Keratinocyte (primary cell): ENCODE data around the gene MMP24OS. TPM values are rescaled to one million over a fixed set of nuclear protein-coding genes. Genes with fewer than 3 reads are reported as not detected.

Experiments
- DNase-seq: peaks from one replicate; pipeline ENCODE4 v3.0.0-alpha.2; 2011; ENCODE audit warnings: low read depth, missing footprints, low spot score
- FAIRE-seq: peaks from 2 replicates; lab custom pipeline; 2011; peaks lifted over from hg19 to GRCh38; lab: Jason Lieb, UNC
- H2AFZ ChIP-seq: 2 replicates; pipeline ENCODE4 v1.6.0; 2012; ENCODE audit warnings: low read length, control low read depth, inconsistent platforms; ENCODE audit not compliant: control insufficient read depth
- H3K27ac ChIP-seq: 2 replicates; pipeline ENCODE4 v1.5.1; 2011; ENCODE audit warnings: low read length; ENCODE audit not compliant: control insufficient read depth, insufficient read depth
- H3K27me3 ChIP-seq: 3 replicates; pipeline ENCODE4 v1.6.0; 2011; ENCODE audit warnings: low read length; ENCODE audit not compliant: control insufficient read depth, insufficient read depth; ENCODE audit errors: extremely low read depth
- H3K36me3 ChIP-seq, 2 experiments: 2 replicates in 1 of 2; 3 replicates in 1 of 2; pipeline ENCODE4 v1.5.1; 2011; ENCODE audit warnings: low read length in 2 of 2, mild to moderate bottlenecking in 1 of 2; ENCODE audit not compliant: control insufficient read depth in 2 of 2, insufficient read depth in 2 of 2; ENCODE audit errors: extremely low read depth in 1 of 2
- H3K4me1 ChIP-seq: 3 replicates; pipeline ENCODE4 v1.5.1; 2011; ENCODE audit warnings: low read length; ENCODE audit not compliant: control insufficient read depth, insufficient read depth; ENCODE audit errors: extremely low read depth
- H3K4me2 ChIP-seq: 3 replicates; pipeline ENCODE4 v1.6.0; 2011; ENCODE audit warnings: low read depth, low read length; ENCODE audit not compliant: control insufficient read depth, insufficient read depth; ENCODE audit errors: extremely low read depth
- H3K4me3 ChIP-seq, 3 experiments: fragments of 200-600 bp in 1 of 3; sonication (generic) in 1 of 3; 2 replicates in 2 of 3; 3 replicates in 1 of 3; pipeline ENCODE4 v1.5.1; 2011 to 2016; ENCODE audit warnings: low read length in 3 of 3, mild to moderate bottlenecking in 3 of 3, control low read depth in 2 of 3, inconsistent platforms in 1 of 3, low read depth in 1 of 3, mixed read lengths in 1 of 3, mixed run types in 1 of 3, moderate library complexity in 1 of 3; ENCODE audit not compliant: control insufficient read depth in 2 of 3, insufficient read depth in 2 of 3; ENCODE audit errors: extremely low read depth in 1 of 3
- H3K79me2 ChIP-seq: 2 replicates; pipeline ENCODE4 v1.6.0; 2012; ENCODE audit warnings: low read length; ENCODE audit not compliant: control insufficient read depth, insufficient read depth
- H3K9ac ChIP-seq: 3 replicates; pipeline ENCODE4 v1.6.0; 2011; ENCODE audit warnings: low read length; ENCODE audit not compliant: control insufficient read depth, insufficient read depth; ENCODE audit errors: extremely low read depth
- H3K9me1 ChIP-seq: 3 replicates; pipeline ENCODE4 v1.6.0; 2011; ENCODE audit warnings: low read length; ENCODE audit not compliant: control insufficient read depth, insufficient read depth; ENCODE audit errors: extremely low read depth
- H3K9me3 ChIP-seq: 2 replicates; pipeline ENCODE4 v1.5.1; 2012; ENCODE audit warnings: low read depth, low read length; ENCODE audit not compliant: control insufficient read depth
- H4K20me1 ChIP-seq: 3 replicates; pipeline ENCODE4 v1.6.0; 2011; ENCODE audit warnings: low read length; ENCODE audit not compliant: control insufficient read depth, insufficient read depth; ENCODE audit errors: extremely low read depth
- CTCF ChIP-seq, 3 experiments: IDR thresholded peaks in 1 of 3; conservative IDR thresholded peaks in 1 of 3; optimal IDR thresholded peaks in 1 of 3; 2 replicates in 2 of 3; 3 replicates in 1 of 3; pipeline versions ENCODE3 to v1.5.1; 2011; ENCODE audit warnings: low read length in 3 of 3, mild to moderate bottlenecking in 3 of 3, moderate library complexity in 2 of 3, control low read depth in 1 of 3, inconsistent platforms in 1 of 3; ENCODE audit not compliant: insufficient read depth in 2 of 3; ENCODE audit errors: extremely low read depth in 1 of 3
- EZH2 ChIP-seq: IDR thresholded peaks from one replicate; pipeline ENCODE4 v1.6.1; 2012; ENCODE audit warnings: inconsistent platforms, mild to moderate bottlenecking, low read length, moderate library complexity
- dilution Hi-C: fragments of 300-500 bp; cut with MboI; formaldehyde crosslinking; loops from one replicate; pipeline ENCODE4 v1.7.0; 2020; ENCODE audit warnings: low sequenced_read_pairs; ENCODE audit not compliant: extremely low pct_ligation_motif_present
- polyA plus RNA-seq, 5 experiments: library from polyadenylated mRNA; depleted of rRNA in 3 of 5; stranded (reverse) in 3 of 5; stranded (forward) in 1 of 5; unstranded in 1 of 5; fragments of >200 nt; gene quantifications; 1 replicate in 1 of 5; 2 replicates in 3 of 5; 3 replicates in 1 of 5; pipeline versions ENCODE4 v1.2.1 to v1.2.3, GENCODE V29; 2011 to 2012; ENCODE audit warnings: missing spikeins in 2 of 5, low read depth in 1 of 5, low replicate concordance in 1 of 5

MMP24OS gene
- polyA plus RNA-seq, 1 donor (not counting 4 experiments of a cell fraction or from before 2014, with no cell fraction given) = 19.5 TPM

DNA sequence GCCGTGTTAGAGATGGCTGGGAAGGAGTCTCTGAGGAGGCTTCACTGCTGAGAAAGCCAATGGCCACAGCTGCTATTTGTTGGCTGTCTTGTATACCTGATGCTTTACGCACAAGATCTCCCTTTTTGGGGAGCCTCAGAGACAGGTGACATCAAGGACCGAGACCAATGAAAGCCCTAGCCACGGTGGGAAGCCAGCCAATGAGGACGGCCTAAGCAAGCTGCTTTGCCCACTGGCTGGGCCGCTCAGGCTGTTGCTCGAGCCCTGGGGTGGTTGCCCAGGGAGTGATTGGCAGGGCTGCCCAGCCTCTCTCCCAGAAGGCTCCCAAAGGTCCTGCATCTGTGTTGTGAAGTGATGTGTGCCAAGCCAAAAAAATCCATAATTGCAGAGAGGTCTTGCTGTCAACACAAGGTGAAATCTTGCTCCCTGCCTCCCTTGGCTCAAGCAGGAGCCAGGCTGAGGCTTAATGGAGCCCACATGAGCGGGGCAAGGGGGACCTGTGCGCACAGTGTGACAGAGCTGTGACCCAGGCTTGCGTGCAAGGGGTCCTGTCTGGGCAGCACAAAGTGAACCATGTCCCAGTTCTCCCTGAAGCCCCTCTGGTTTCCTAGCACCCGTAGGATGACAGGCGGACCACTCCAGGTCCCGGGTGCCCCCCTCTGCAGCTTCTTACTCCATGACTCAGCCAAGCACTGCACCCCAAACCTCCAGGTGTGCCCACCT lies 4.3 kb downstream of the MMP24OS start:
- peaks cover 12% of the 10 kb centered on the region for H3K4me1 ChIP-seq
- no peak overlapping the region for H3K27ac ChIP-seq
- no peaks in the 10 kb centered on the region for H3K9me3 ChIP-seq
- H4K20me1 ChIP-seq = peaks cover 1% of the 10 kb centered on the region
- no peak overlapping the region for H3K4me2 ChIP-seq
- peaks cover 13% of the 10 kb centered on the region for H3K79me2 ChIP-seq
- FAIRE-seq (no peak), DNase-seq (no peak)
- no peak for TF ChIP-seq CTCF (optimal IDR thresholded peaks at IDR 0.05 in 1 of 3, IDR thresholded peaks at IDR 0.05 in 1 of 3, conservative IDR thresholded peaks at IDR 0.05 in 1 of 3; ENCODE audit: extremely low read depth in 1 of 3, insufficient read depth in 2 of 3, low read length in 3 of 3)
- TF ChIP-seq EZH2 = no peak
- dilution Hi-C loops = no loop called here
- no peak overlapping the region for H3K4me3 ChIP-seq
- peaks cover 22 to 30% of the 10 kb centered on the region in 2 experiments for H3K36me3 ChIP-seq
- H2AFZ ChIP-seq = no peak overlapping the region
- no peaks in the 10 kb centered on the region for H3K9me1 ChIP-seq
- no peaks in the 10 kb centered on the region for H3K27me3 ChIP-seq
- H3K9ac ChIP-seq = no peak overlapping the region

DNA sequence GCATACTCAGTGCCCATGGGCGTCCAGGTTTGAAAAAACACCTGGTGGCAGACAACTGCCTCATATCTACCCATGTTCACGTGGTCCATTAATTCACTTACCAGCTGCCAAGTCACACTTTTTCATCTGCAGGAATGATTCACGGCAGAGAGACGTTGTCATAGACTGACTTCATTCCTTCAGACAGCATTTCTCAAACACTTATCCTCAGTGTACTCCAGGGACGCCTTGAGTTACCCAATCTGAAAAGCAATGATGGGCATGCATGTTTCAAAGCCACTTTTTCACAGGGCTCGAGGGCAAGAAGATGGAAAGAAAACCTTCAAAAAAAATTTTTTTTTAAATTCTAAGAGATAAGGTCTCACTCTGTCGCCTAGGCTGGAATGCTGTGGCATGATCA lies 6.0 kb downstream of the MMP24OS start:
- FAIRE-seq = no peak
- H3K9ac ChIP-seq = no peak overlapping the region
- dilution Hi-C loops = no loop called here

More for the DNA sequence above, 6.0 kb downstream of the MMP24OS start:
- Histone ChIP-seq H3K27me3 (no peaks in the 10 kb centered on the region), H3K9me3 (no peaks in the 10 kb centered on the region), H3K9me1 (no peaks in the 10 kb centered on the region), H3K4me3 (no peak overlapping the region), H3K36me3 (peaks cover 22 to 24% of the 10 kb centered on the region in 2 experiments), H2AFZ (no peak overlapping the region), H3K4me1 (peaks cover 4% of the 10 kb centered on the region), H3K79me2 (peaks cover 7% of the 10 kb centered on the region), H4K20me1 (no peaks in the 10 kb centered on the region), H3K27ac (no peak overlapping the region), H3K4me2 (no peak overlapping the region)
- DNase-seq = no peak
- TF ChIP-seq CTCF (optimal IDR thresholded peaks at IDR 0.05 in 1 of 3, IDR thresholded peaks at IDR 0.05 in 1 of 3, conservative IDR thresholded peaks at IDR 0.05 in 1 of 3; ENCODE audit: extremely low read depth in 1 of 3, insufficient read depth in 2 of 3, low read length in 3 of 3) = no peak
- TF ChIP-seq EZH2 = no peak
